ENCODE measurements around the gene TP73.

Gene TP73

GRCh38 chr1:3674100-3675094 lies 22.1 kb downstream of the TP73 start:
- no peak for DNase-seq

GRCh38 chr1:3675436-3675835 lies 23.1 kb downstream of the TP73 start:
- DNase-seq, result no peak

GRCh38 chr1:3676581-3677470 lies 24.5 kb downstream of the TP73 start:
- DNase-seq, result no peak

- no peak for DNase-seq
Observed at GRCh38 chr1:3677484-3677883, 25.2 kb downstream of the TP73 start.

GRCh38 chr1:3678361-3679097 lies 26.2 kb downstream of the TP73 start:
- no peak for DNase-seq

- no peak for DNase-seq
Observed at GRCh38 chr1:3679098-3679555, 26.8 kb downstream of the TP73 start.

- DNase-seq, result no peak
Observed at GRCh38 chr1:3679799-3680453, 27.6 kb downstream of the TP73 start.

- no peak for DNase-seq
Observed at GRCh38 chr1:3680488-3681230, 28.3 kb downstream of the TP73 start.

- DNase-seq, result no peak
Observed at GRCh38 chr1:3681231-3681897, 29.0 kb downstream of the TP73 start.

- no peak for DNase-seq
Observed at GRCh38 chr1:3681898-3682806, 29.8 kb downstream of the TP73 start.

- DNase-seq, result no peak
Observed at GRCh38 chr1:3683197-3683596, 30.9 kb downstream of the TP73 start.

- no peak for DNase-seq
Observed at GRCh38 chr1:3683992-3684391, 31.7 kb downstream of the TP73 start.

GRCh38 chr1:3685222-3685621 lies 32.9 kb downstream of the TP73 start:
- DNase-seq, result no peak

GRCh38 chr1:3685906-3686305 lies 33.6 kb downstream of the TP73 start:
- no peak for DNase-seq

GRCh38 chr1:3687504-3687903 lies 35.2 kb downstream of the TP73 start:
- no peak for DNase-seq

- no peak for DNase-seq
Observed at GRCh38 chr1:3688356-3689137, 36.2 kb downstream of the TP73 start.

GRCh38 chr1:3689138-3689750 lies 36.9 kb downstream of the TP73 start:
- peak; percentile 36 for DNase-seq

GRCh38 chr1:3690282-3691065 lies 38.2 kb downstream of the TP73 start:
- DNase-seq, result peak; percentile 86

Measured in NCI-H1105 (cell line).